IMR-90 (cell line): ENCODE results near the gene CLDN15. TPM values are rescaled to one million over a fixed set of nuclear protein-coding genes. Genes with fewer than 3 reads are reported as not detected.

Source experiments
- ATAC-seq: fragments of 200-7000 bp; cut with Tn5 transposase; 2 replicates; pipeline ENCODE4 v1.9.1; 2020; ENCODE audit warnings: low read depth, mild to moderate bottlenecking, moderate library complexity
- BruUV-seq: library from RNA; stranded (reverse); fragments of 400-500 nt; replicated peaks from 2 replicates; lab custom pipeline; 2021; lab: Mats Ljungman, UMichigan
- CTCF ChIA-PET: fragments of 300-600 bp; formaldehyde crosslinking; extraction: SDS; loops from one replicate; lab custom pipeline; 2021; ENCODE audit warnings: antibody characterized with exemption; lab: Yijun Ruan, JAX
- POLR2A ChIA-PET: fragments of 300-600 bp; sonication (Branson Sonifier 250); formaldehyde crosslinking; loops from one replicate; lab custom pipeline; 2022; ENCODE audit warnings: antibody characterized with exemption; ENCODE audit not compliant: unreplicated experiment; lab: Charles Lee
- DNase-seq: peaks from one replicate; pipeline ENCODE4 v3.0.0; 2013
- H2AFZ ChIP-seq: replicated peaks from 2 replicates; pipeline ENCODE3; 2013; ENCODE audit warnings: low read length, mild to moderate bottlenecking; ENCODE audit not compliant: poor library complexity
- H2AK5ac ChIP-seq: 2 replicates; pipeline ENCODE4 v1.6.1; 2013; ENCODE audit warnings: low read depth, low read length, inconsistent platforms
- H2AK9ac ChIP-seq: replicated peaks from 2 replicates; pipeline ENCODE3; 2013; ENCODE audit warnings: mild to moderate bottlenecking, low read depth, low read length, moderate library complexity; ENCODE audit not compliant: poor library complexity
- H2BK120ac ChIP-seq: 2 replicates; pipeline ENCODE4 v1.6.1; 2013; ENCODE audit warnings: low read depth, low read length, inconsistent platforms
- H2BK15ac ChIP-seq: 3 replicates; pipeline ENCODE4 v1.6.1; 2013; ENCODE audit warnings: low read depth, low read length, inconsistent platforms
- H2BK20ac ChIP-seq: 2 replicates; pipeline ENCODE4 v1.6.1; 2013; ENCODE audit warnings: low read depth, mild to moderate bottlenecking, inconsistent platforms, low read length, moderate library complexity
- H2BK5ac ChIP-seq: 2 replicates; pipeline ENCODE4 v1.6.1; 2013; ENCODE audit warnings: mild to moderate bottlenecking, low read depth, low read length, inconsistent platforms; ENCODE audit not compliant: poor library complexity, severe bottlenecking
- H3K14ac ChIP-seq: replicated peaks from 2 replicates; pipeline ENCODE4 v1.6.1; 2013; ENCODE audit warnings: low read depth, low read length, inconsistent platforms
- H3K18ac ChIP-seq: 2 replicates; pipeline ENCODE4 v1.6.1; 2013; ENCODE audit warnings: low read depth, low read length, control low read depth
- H3K23ac ChIP-seq: 2 replicates; pipeline ENCODE4 v1.6.1; 2013; ENCODE audit warnings: low read depth, low read length, inconsistent platforms
- H3K27ac ChIP-seq: 2 replicates; pipeline ENCODE4 v1.5.1; 2013; ENCODE audit warnings: mild to moderate bottlenecking, control low read depth, low read length; ENCODE audit not compliant: insufficient read depth
- H3K27me3 ChIP-seq: 2 replicates; pipeline ENCODE4 v1.6.1; 2013; ENCODE audit warnings: low read length; ENCODE audit not compliant: control insufficient read depth, insufficient read depth
- H3K36me3 ChIP-seq: 2 replicates; pipeline ENCODE4 v1.6.1; 2013; ENCODE audit warnings: low read length, mixed read lengths; ENCODE audit not compliant: control insufficient read depth, insufficient read depth
- H3K4ac ChIP-seq: 2 replicates; pipeline ENCODE4 v1.6.1; 2013; ENCODE audit warnings: low read depth, low read length, inconsistent platforms
- H3K4me1 ChIP-seq: 2 replicates; pipeline ENCODE4 v1.6.1; 2013; ENCODE audit warnings: low read length, mixed read lengths; ENCODE audit not compliant: control insufficient read depth, insufficient read depth
- H3K4me2 ChIP-seq: 2 replicates; pipeline ENCODE4 v1.6.1; 2013; ENCODE audit warnings: low read depth, mild to moderate bottlenecking, control low read depth, low read length, moderate library complexity
- H3K4me3 ChIP-seq: 2 replicates; pipeline ENCODE4 v1.5.1; 2013; ENCODE audit warnings: low read depth, mild to moderate bottlenecking, control low read depth, low read length, moderate library complexity; ENCODE audit not compliant: insufficient read depth
- H3K56ac ChIP-seq: 2 replicates; pipeline ENCODE4 v1.6.1; 2013; ENCODE audit warnings: low read length, inconsistent platforms; ENCODE audit not compliant: insufficient read depth; ENCODE audit errors: extremely low read depth
- H3K79me1 ChIP-seq, 2 experiments: 2 replicates each; pipeline ENCODE4 v1.6.1; 2013; ENCODE audit warnings: low read length in 2 of 2, inconsistent platforms in 1 of 2, low read depth in 1 of 2
- H3K9ac ChIP-seq: 2 replicates; pipeline ENCODE4 v1.6.1; 2013; ENCODE audit warnings: low read depth, low read length, control low read depth
- H3K9me1 ChIP-seq: 2 replicates; pipeline ENCODE4 v1.6.1; 2013; ENCODE audit warnings: low read length, inconsistent platforms; ENCODE audit not compliant: insufficient read depth
- H3K9me3 ChIP-seq: 2 replicates; pipeline ENCODE4 v1.6.1; 2013; ENCODE audit warnings: low read length; ENCODE audit not compliant: control insufficient read depth, insufficient read depth
- H4K20me1 ChIP-seq: 2 replicates; pipeline ENCODE4 v1.6.1; 2013; ENCODE audit warnings: low read length, inconsistent platforms; ENCODE audit not compliant: insufficient read depth
- H4K5ac ChIP-seq: 2 replicates; pipeline ENCODE4 v1.6.1; 2013; ENCODE audit warnings: mild to moderate bottlenecking, low read depth, low read length, control low read depth
- H4K8ac ChIP-seq, 2 experiments: 2 replicates each; pipeline ENCODE4 v1.6.1; 2013; ENCODE audit warnings: low read depth in 2 of 2, low read length in 2 of 2, control low read depth in 1 of 2, inconsistent platforms in 1 of 2
- H4K91ac ChIP-seq: 2 replicates; pipeline ENCODE4 v1.6.1; 2013; ENCODE audit warnings: low read depth, low read length, inconsistent platforms; ENCODE audit not compliant: insufficient read depth
- CEBPB ChIP-seq: IDR thresholded peaks from 2 replicates; pipeline ENCODE4 v1.6.1; 2012; ENCODE audit warnings: low read depth, low read length, improper control_type of control experiment
- ELK1 ChIP-seq: fragments of 150-350 bp; IDR thresholded peaks from 2 replicates; pipeline ENCODE4 v1.6.1; 2016; ENCODE audit warnings: low read depth, mild to moderate bottlenecking, low read length, moderate library complexity, borderline replicate concordance
- FOS ChIP-seq: fragments of 150-350 bp; IDR thresholded peaks from 2 replicates; pipeline ENCODE4 v1.6.1; 2016; ENCODE audit warnings: low read depth, low read length
- POLR2A ChIP-seq: IDR thresholded peaks from 2 replicates; pipeline ENCODE4 v1.6.1; 2012; ENCODE audit warnings: mild to moderate bottlenecking, low read depth, low read length
- RFX5 ChIP-seq: IDR thresholded peaks from 2 replicates; pipeline ENCODE4 v1.8.0; 2012; ENCODE audit warnings: low read depth, mild to moderate bottlenecking, low read length, moderate library complexity
- WGBS, 2 experiments: methylation state at CpG; one replicate each; pipeline versions ENCODE4 v1.1.5 to v1.1.7; 2013; ENCODE audit warnings: missing lambda C conversion rate in 2 of 2; ENCODE audit not compliant: insufficient read length in 1 of 2; ENCODE audit errors: extremely low coverage in 2 of 2; 5-methylcytosine and 5-hydroxymethylcytosine counted together
- dilution Hi-C: fragments of 300-500 bp; cut with HindIII; formaldehyde crosslinking; loops from one replicate; pipeline ENCODE4 v1.14.3; 2018; ENCODE audit warnings: low sequenced_read_pairs; ENCODE audit not compliant: unreplicated experiment
- in situ Hi-C: fragments of 300-500 bp; cut with MboI; formaldehyde crosslinking; loops from 3 replicates; pipeline ENCODE4 v1.14.3; 2019; ENCODE audit warnings: low sequenced_read_pairs, inconsistent platforms, mixed read lengths
- intact Hi-C: fragments of 100-400 bp; cut with micrococcal nuclease; formaldehyde crosslinking; loops from 2 replicates; pipeline ENCODE4 v1.10.0; 2022
- polyA plus RNA-seq, 3 experiments: library from polyadenylated mRNA; depleted of rRNA; stranded (reverse); fragments of >200 nt; gene quantifications; 2 replicates each; pipeline ENCODE4 v1.2.3, GENCODE V29; 2012; ENCODE audit warnings: low replicate concordance in 1 of 3
- total RNA-seq: library from RNA; depleted of rRNA; stranded (reverse); fragments of >200 nt; gene quantifications from 2 replicates; pipeline ENCODE4 v1.2.3, GENCODE V29; 2012

The CLDN15 gene
- total and polyA plus RNA-seq, 2 of the 4 experiments (the other 2 are of a cell fraction) = 0.72 to 5.4 TPM

- Histone ChIP-seq H4K20me1 (peaks cover 16% of the 10 kb centered on the region), H3K56ac (no peak overlapping the region), H3K4me1 (peaks cover 10% of the 10 kb centered on the region), H3K14ac (no peak overlapping the region), H2BK120ac (no peak overlapping the region), H3K18ac (no peak overlapping the region), H3K4me2 (no peak overlapping the region), H2AFZ (no peak overlapping the region), H3K36me3 (peaks cover 36% of the 10 kb centered on the region), H2AK5ac (no peak overlapping the region), H3K79me1 (peaks cover 12 to 45% of the 10 kb centered on the region in 2 experiments), H4K5ac (no peak overlapping the region), H3K23ac (no peak overlapping the region), H2AK9ac (no peak overlapping the region), H3K9me3 (no peaks in the 10 kb centered on the region), H4K91ac (no peak overlapping the region), H3K4ac (no peak overlapping the region), H2BK20ac (no peak overlapping the region), H3K9me1 (no peaks in the 10 kb centered on the region; the same call in 1 of the 2 replicates), H3K27me3 (no peaks in the 10 kb centered on the region), H4K8ac (no peak overlapping the region), H3K9ac (no peak overlapping the region), H2BK15ac (no peak overlapping the region), H3K27ac (no peak overlapping the region), H3K4me3 (no peak overlapping the region), H2BK5ac (no peak overlapping the region)
- WGBS, 2 experiments = 95% methylated on average over 8 of the region's 27 CpGs; no CpG with 5 or more reads in 1 of the 2 experiments
- no peak for DNase-seq
- intact Hi-C loops = no loop called here
- ATAC-seq = no peak
- dilution Hi-C loops = no loop called here
- in situ Hi-C loops = no loop called here
- POLR2A ChIA-PET = no interaction called here
- CTCF ChIA-PET = no interaction called here
- no peak for TF ChIP-seq RFX5
- TF ChIP-seq POLR2A = no peak
- no peak for TF ChIP-seq ELK1
- no peak for TF ChIP-seq FOS
- TF ChIP-seq CEBPB = no peak
- no TSS peak for BruUV-seq
These were observed 1.8 kb upstream of the CLDN15 start for GRCh38 chr7:101239191-101239950.
